Spleen (tissue), 11 donors: ENCODE measurements around the gene DCAF5. TPM values are rescaled to one million over a fixed set of nuclear protein-coding genes. Genes with fewer than 3 reads are reported as not detected.
"Not testable (repeated sequence)": the region's sequence is repeated elsewhere in the genome, so short reads cannot be mapped to it uniquely, and the experiment has no call there.

Source experiments
- DNase-seq: peaks from one replicate; pipeline ENCODE4 v3.0.0-alpha.2; 2020
- H3K27ac ChIP-seq, 8 donors: fragments of 200-600 bp; sonication (generic) in 7 of 8; 1 replicate in 4 of 8; 2 replicates in 4 of 8; pipeline versions ENCODE4 v1.5.0 to v1.8.0; 2016 to 2021; ENCODE audit warnings: inconsistent platforms in 4 of 8, mild to moderate bottlenecking in 4 of 8, moderate library complexity in 1 of 8
- H3K27me3 ChIP-seq, 7 donors: fragments of 200-600 bp; sonication (generic) in 6 of 7; replicated peaks in 1 of 7; 1 replicate in 4 of 7; 2 replicates in 3 of 7; pipeline versions ENCODE4 v1.5.0 to v1.8.0; 2016 to 2021; ENCODE audit warnings: inconsistent platforms in 3 of 7, mild to moderate bottlenecking in 1 of 7
- H3K36me3 ChIP-seq, 6 donors: fragments of 200-600 bp; sonication (generic) in 5 of 6; 1 replicate in 4 of 6; 2 replicates in 2 of 6; pipeline versions ENCODE4 v1.5.0 to v1.8.0; 2016 to 2021; ENCODE audit warnings: inconsistent platforms in 2 of 6
- H3K4me1 ChIP-seq, 6 donors: fragments of 200-600 bp; sonication (generic) in 5 of 6; 1 replicate in 3 of 6; 2 replicates in 3 of 6; pipeline versions ENCODE4 v1.5.0 to v1.8.0; 2016 to 2021; ENCODE audit warnings: inconsistent platforms in 3 of 6
- H3K4me3 ChIP-seq, 8 donors: fragments of 200-600 bp; sonication (generic) in 7 of 8; 1 replicate in 4 of 8; 2 replicates in 4 of 8; pipeline versions ENCODE4 v1.5.0 to v1.8.0; 2016 to 2021; ENCODE audit warnings: inconsistent platforms in 4 of 8, mild to moderate bottlenecking in 4 of 8, moderate library complexity in 2 of 8
- H3K9me3 ChIP-seq, 8 donors: fragments of 200-600 bp; sonication (generic) in 7 of 8; 1 replicate in 4 of 8; 2 replicates in 4 of 8; pipeline versions ENCODE4 v1.5.0 to v1.8.0; 2016 to 2021; ENCODE audit warnings: inconsistent platforms in 4 of 8
- POLR2A ChIP-seq, 3 donors: fragments of 450-650 bp; IDR thresholded peaks; one replicate each; pipeline ENCODE4 v1.5.1; 2017; ENCODE audit warnings: antibody characterized with exemption in 3 of 3, mild to moderate bottlenecking in 1 of 3
- POLR2AphosphoS5 ChIP-seq, 3 donors: sonication (generic); formaldehyde crosslinking; IDR thresholded peaks; one replicate each; pipeline ENCODE4 v1.5.1; 2017; ENCODE audit warnings: antibody characterized with exemption in 3 of 3
- WGBS, 5 donors: extraction: QIAGEN DNeasy Blood & Tissue Kit in 3 of 5; methylation state at CpG; one replicate each; pipeline versions ENCODE4 v1.1.5 to v1.1.7; 2013 to 2018; 5-methylcytosine and 5-hydroxymethylcytosine counted together
- intact Hi-C: fragments of 100-400 bp; cut with DNase I; formaldehyde crosslinking; loops from one replicate; pipeline ENCODE4 v1.15.0; 2023; ENCODE audit warnings: low total_unique reads
- polyA plus RNA-seq, 3 donors: library from polyadenylated mRNA; stranded (reverse); fragments of 200-250 nt; gene quantifications; one replicate each; pipeline ENCODE4 v1.2.1, GENCODE V29; 2013
- total RNA-seq, 7 donors: library from RNA; depleted of rRNA in 3 of 7; stranded (reverse); fragments of >200 nt in 3 of 7; fragmentation: NEBNext Ultra II Directional in 4 of 7; extraction: Animal tissue kit (Norgen Biotek cat#: 25700) in 4 of 7; gene quantifications; one replicate each; pipeline versions ENCODE4 v1.1.0 to v1.2.1, GENCODE V29; 2016 to 2021
- TF ChIP-seq, protein P1 (sequence below), 11 experiments: fragments of 200-600 bp in 7 of 11; fragments of 450-650 bp in 4 of 11; sonication (generic) in 4 of 11; IDR thresholded peaks in 8 of 11; conservative IDR thresholded peaks in 3 of 11; 1 replicate in 7 of 11; 2 replicates in 4 of 11; pipeline versions ENCODE4 v1.4.0 to v1.8.0; 2016 to 2021; ENCODE audit warnings: antibody characterized with exemption in 11 of 11, inconsistent platforms in 4 of 11, mild to moderate bottlenecking in 1 of 11
- donor health status: healthy with polysubstance abuse.
- donor health status: DM: no; HTN: no; CAD: no; lungs with moderate emphysema.
- donor health status: DM: no; HTN: no; CAD: no.
- donor health status: Bipolar disorder and iron deficiency.
- donor health status: healthy.
- donor health status: DM: no; HTN: no; CAD: no.
- donor health status: DM: yes; HTN: yes; CAD: no.

DCAF5 gene
- total and polyA plus RNA-seq, 10 donors: 10.3 to 60.6 (median 44.1) TPM

DNA sequence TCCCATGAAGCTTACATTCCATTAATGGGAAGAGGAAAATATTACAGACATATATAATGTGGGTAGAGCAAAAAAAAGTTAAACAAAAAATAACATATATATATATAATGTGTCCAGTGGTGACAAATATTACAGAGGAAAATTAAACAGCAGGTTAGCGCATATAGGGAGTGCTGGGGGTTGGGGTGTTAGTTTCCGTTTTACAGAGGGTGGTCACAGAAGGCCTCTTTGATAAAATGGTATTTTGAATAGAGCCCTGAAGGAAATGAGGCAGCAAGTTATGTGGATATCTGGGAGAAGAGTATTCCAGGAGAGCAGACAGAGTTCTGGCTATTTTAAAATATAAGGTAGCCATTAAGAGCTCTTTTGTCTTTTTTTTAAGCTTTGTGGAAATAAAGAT, 73.2 kb downstream of the DCAF5 start:
- DNase-seq: no peak
- Histone ChIP-seq H3K27ac (peak overlapping the region in 7 of 8 donors; percentile 20 to 71 (median 60)), H3K9me3 (no peaks in the 10 kb centered on the region), H3K4me3 (no peak overlapping the region), H3K27me3 (no peaks in the 10 kb centered on the region), H3K4me1 (peaks cover 0 to 23% (median 0%) of the 10 kb centered on the region in 6 donors), H3K36me3 (peaks cover 0 to 87% (median 26%) of the 10 kb centered on the region in 6 donors)
- TF ChIP-seq POLR2AphosphoS5 (IDR thresholded peaks at IDR 0.05) (no peak), POLR2A (IDR thresholded peaks at IDR 0.05) (no peak)
- TF ChIP-seq, protein P1, sequence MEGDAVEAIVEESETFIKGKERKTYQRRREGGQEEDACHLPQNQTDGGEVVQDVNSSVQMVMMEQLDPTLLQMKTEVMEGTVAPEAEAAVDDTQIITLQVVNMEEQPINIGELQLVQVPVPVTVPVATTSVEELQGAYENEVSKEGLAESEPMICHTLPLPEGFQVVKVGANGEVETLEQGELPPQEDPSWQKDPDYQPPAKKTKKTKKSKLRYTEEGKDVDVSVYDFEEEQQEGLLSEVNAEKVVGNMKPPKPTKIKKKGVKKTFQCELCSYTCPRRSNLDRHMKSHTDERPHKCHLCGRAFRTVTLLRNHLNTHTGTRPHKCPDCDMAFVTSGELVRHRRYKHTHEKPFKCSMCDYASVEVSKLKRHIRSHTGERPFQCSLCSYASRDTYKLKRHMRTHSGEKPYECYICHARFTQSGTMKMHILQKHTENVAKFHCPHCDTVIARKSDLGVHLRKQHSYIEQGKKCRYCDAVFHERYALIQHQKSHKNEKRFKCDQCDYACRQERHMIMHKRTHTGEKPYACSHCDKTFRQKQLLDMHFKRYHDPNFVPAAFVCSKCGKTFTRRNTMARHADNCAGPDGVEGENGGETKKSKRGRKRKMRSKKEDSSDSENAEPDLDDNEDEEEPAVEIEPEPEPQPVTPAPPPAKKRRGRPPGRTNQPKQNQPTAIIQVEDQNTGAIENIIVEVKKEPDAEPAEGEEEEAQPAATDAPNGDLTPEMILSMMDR (IDR thresholded peaks at IDR 0.05 in 8 of 11, conservative IDR thresholded peaks at IDR 0.05 in 3 of 11): no peak
- 57 to 78% (median 76%) methylated on average over 2 of the region's 2 CpGs for WGBS, 5 donors
- intact Hi-C loops: no loop called here

DNA sequence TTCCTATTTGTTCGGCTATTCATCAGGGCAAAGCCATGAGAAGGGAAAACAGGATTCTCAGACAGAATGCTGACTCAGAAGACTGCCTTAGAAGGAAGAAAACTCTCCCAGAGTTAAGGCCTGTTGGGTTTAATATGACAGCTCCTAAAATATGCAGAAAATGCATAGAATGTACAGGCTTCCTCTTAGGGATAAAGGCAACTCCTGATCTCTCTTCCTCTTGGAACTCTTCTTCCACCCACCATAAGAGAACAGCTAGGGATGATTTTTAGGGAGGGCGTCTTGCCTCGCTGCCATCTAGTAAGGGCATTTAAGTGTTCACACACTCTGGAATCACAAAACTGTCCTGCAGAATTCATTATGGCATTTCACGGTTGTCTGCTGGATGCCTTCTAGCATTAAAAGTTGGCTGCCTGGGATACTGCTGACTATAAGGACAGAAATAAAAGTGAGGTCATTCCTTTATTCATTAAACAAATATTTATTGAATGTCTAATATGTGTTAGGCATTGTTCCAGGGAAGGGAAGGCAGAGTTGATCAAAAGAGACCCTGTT, 73.7 kb downstream of the DCAF5 start:
- WGBS, 5 donors: 78 to 92% (median 85%) methylated on average over 4 of the region's 4 CpGs
- TF ChIP-seq, protein P1 (IDR thresholded peaks at IDR 0.05 in 8 of 11, conservative IDR thresholded peaks at IDR 0.05 in 3 of 11): no peak
- no peak for TF ChIP-seq POLR2AphosphoS5 (IDR thresholded peaks at IDR 0.05)
- TF ChIP-seq POLR2A (IDR thresholded peaks at IDR 0.05): no peak
- Histone ChIP-seq H3K4me3 (no peak overlapping the region), H3K4me1 (peaks cover 0 to 24% (median 0%) of the 10 kb centered on the region in 6 donors), H3K27me3 (no peaks in the 10 kb centered on the region), H3K27ac (peak overlapping the region in 7 of 8 donors; percentile 20 to 71 (median 60)), H3K9me3 (no peaks in the 10 kb centered on the region), H3K36me3 (peaks cover 0 to 87% (median 25%) of the 10 kb centered on the region in 6 donors)
- intact Hi-C loops: no loop called here
- no peak for DNase-seq

DNA sequence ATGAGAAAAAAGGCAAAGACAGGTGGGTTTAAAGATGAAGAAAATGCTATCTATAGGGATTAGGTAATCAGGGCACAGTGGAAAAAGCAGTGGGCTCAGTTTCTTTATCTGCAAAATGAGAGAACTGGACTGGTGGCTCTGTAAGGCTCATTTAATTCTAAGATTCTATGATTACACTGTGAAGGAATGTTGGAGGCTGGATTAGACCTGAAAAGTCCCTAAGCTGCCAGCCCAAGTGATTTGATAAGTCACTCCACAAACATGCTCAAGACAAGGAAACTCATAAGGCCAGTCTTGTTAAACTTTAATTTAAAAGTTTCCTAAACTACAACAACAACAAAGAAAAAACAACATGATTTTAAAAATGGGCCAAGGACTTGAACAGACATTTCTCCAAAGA, 75.1 kb downstream of the DCAF5 start:
- intact Hi-C loops: no loop called here
- Histone ChIP-seq H3K4me1 (peaks cover 0 to 37% (median 4%) of the 10 kb centered on the region in 6 donors), H3K27me3 (no peaks in the 10 kb centered on the region), H3K4me3 (no peak overlapping the region), H3K36me3 (peaks cover 0 to 87% (median 24%) of the 10 kb centered on the region in 6 donors), H3K9me3 (no peaks in the 10 kb centered on the region), H3K27ac (peak overlapping the region in 5 of 8 donors; percentile 47 to 71 (median 60))
- TF ChIP-seq, protein P1 (IDR thresholded peaks at IDR 0.05 in 8 of 11, conservative IDR thresholded peaks at IDR 0.05 in 3 of 11): no peak
- TF ChIP-seq POLR2A (IDR thresholded peaks at IDR 0.05) (no peak), POLR2AphosphoS5 (IDR thresholded peaks at IDR 0.05) (no peak)
- no peak for DNase-seq

DNA sequence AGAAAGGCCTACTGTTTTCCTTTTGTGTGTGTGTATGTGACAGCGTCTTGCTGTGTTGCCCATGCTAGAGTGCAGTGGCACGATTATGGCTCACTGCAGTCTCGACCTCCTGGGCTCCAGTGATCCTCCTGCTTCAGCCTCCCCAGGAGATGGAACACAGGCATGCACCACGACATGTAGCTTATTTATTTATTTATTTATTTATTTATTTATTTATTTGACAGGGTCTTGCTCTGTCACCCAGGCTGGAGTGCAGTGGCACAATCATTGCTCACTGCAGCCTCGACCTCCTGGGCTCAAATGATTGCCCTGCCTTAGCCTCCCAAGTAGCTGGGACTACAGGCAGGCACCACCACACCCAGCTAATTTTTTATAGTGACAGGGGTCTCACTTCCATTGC, 75.7 kb downstream of the DCAF5 start:
- H3K9me3 ChIP-seq, H3K4me3 ChIP-seq, intact Hi-C loops, DNase-seq, H3K27me3 ChIP-seq: not testable (repeated sequence)
- 95 to 99% (median 98%) methylated on average over 5 of the region's 5 CpGs for WGBS, 5 donors
- Histone ChIP-seq H3K4me1 (peaks cover 0 to 43% (median 4%) of the 10 kb centered on the region in 6 donors), H3K27ac (peak overlapping the region in 3 of 8 donors; percentile 47 to 71 (median 70)), H3K36me3 (peaks cover 0 to 87% (median 26%) of the 10 kb centered on the region in 6 donors)
